GM19328 (cell line): ENCODE results near the gene VANGL1.
"Not testable (repeated sequence)": the region's sequence is repeated elsewhere in the genome, so short reads cannot be mapped to it uniquely, and the experiment has no call there.

Experiments used
- ATAC-seq: cut with Tn5 transposase; IDR thresholded peaks from one replicate; pipeline ENCODE4 v1.9.1; 2021; ENCODE audit warnings: mild to moderate bottlenecking, moderate library complexity; ENCODE audit not compliant: unreplicated experiment

Gene VANGL1

DNA sequence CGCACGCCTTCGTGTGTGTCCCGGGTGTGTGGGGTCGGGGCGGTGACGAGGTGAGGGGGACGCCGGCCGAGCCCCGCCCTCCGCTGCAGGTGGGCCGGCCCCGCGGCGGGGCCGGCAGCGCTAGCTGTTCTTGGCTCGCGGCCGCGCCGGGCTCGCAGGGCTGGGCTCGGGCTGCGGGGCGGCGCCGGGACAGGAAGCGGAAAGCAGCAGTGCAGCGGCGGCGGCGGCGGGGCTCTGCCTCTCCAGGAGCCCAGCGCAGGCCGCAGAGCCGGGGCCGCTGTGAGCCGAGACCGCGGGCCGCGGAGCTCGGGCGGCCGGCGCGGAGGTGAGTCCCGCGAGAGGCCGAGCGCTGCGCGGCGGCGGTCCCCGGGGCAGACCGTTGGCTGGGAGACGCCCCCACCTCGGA is at the start of gene VANGL1:
Gene VANGL1, plus strand, starts transcription at position 209 of the 406 bp plus-strand sequence. CDS start 9,444 bp downstream, outside the sequence.
- peak; percentile 59 for ATAC-seq

DNA sequence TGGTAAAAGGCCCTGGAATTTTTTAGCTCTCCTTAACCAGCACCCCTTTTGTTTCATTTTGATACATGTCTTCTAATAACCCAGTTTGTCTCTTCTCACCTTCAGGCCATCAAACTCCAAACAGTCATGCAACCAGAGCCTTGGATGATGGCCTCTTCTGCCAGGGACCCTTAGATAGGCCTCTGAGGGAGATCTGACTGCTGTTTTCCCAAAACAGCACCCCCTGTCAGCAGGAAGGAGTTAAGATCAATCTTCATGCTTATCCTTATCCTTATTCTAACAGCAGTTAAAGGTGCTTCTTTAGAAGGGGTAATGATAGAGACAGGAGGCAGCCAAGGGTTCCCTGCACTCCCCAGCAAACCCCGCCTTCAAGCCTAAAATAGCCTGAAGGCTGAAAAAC is 49.5 kb upstream of the VANGL1 start:
- no peak for ATAC-seq

DNA sequence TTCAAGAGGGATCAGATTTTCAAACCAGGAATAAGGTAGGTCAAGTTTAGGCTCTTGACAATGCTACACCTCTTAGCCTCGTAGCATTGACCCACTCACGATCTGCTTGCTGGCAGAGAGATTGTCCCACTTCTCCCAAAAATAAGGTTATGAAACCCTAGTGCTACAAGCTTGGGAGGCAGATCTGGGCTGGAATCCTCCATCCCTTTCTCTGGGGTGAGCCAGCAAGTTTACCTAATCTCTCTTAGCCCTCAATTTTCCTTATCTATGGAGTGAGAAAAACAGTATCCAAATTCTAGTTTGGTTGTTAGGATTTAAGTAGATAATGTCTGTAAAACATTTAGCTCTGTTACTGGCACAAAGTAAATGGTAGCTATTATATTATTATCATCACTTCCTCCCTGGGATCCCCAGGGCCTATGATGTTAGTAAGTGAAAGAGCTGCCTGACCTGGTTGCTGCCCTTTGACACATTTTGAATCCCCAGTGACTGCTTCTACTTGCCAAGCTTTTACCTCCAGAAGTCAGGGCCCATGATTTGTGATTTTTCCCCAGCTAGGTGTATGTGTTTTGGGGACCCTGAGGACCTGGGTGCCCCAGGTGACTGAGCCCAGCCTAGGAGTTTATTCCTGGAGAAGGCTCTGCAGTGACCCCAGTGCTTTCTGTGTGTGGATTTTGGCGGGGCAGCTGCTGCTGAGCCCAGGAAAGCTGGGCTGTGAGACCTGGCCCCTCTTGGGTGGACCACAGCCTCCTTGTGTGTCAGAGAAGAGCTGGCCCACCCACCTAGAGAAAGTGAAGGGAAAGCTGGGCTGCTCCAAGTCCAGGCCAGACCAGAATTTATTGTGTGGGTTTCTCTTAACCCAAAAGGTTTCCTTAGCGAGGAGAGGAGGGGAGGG is 48.2 kb upstream of the VANGL1 start:
- no peak for ATAC-seq

DNA sequence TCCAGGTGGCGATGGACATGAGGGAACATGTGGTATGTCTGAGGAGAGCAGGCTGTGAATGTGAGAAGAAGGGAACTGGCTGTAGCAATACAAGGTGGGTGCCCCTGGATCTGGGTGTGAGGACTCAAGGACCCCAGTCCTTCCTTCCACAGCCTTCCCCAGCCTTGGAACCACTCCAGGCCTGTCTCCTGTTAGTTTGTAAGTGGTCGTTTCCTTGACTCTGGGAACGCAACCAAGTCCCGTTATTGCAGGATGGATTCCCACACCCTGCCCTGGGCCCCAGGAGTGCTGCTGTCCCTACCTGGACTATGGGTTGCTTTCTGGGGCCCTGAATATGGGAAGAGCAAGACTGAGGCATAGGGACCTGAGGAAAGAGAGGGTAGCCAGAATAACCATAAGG is 47.2 kb upstream of the VANGL1 start:
- no peak for ATAC-seq

DNA sequence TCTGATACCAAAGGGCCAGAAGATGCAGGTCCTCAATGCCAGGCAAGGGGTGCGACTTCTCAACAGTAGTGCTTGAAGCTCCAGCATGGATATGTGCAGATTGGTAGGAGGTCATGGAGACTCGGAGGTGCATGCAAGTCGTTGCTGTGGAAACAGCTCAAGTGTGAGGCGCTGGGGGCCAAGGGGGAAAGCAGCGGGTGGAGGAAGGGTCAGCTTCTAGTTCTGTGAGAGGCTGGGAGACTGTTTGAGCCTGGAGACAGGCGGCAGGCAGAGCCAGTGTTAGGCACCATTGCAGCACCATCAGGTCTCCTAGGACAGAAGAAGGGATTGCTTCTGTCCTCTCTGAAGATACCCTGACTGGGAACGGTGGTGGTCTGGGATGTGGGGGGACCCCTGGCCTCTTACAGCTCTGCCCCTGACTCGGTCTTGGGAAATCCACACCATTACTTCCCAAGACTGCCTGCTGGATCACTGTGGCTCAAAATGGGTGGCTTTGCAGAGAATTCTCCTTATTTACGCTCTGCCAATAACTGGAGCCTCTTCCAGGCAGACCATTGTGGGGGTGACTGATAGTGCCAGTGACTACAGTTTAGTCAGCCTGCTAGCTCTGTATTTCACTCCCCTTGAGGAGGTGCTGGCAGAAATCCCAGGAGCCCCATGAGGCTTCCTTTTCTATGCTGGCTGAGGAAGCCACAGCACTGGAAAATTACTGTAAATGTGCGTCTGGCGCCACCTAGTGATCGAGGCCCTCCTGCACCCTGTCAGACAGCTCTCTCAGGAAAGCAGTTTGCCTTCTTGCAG is 46.3 kb upstream of the VANGL1 start:
- ATAC-seq: no peak

DNA sequence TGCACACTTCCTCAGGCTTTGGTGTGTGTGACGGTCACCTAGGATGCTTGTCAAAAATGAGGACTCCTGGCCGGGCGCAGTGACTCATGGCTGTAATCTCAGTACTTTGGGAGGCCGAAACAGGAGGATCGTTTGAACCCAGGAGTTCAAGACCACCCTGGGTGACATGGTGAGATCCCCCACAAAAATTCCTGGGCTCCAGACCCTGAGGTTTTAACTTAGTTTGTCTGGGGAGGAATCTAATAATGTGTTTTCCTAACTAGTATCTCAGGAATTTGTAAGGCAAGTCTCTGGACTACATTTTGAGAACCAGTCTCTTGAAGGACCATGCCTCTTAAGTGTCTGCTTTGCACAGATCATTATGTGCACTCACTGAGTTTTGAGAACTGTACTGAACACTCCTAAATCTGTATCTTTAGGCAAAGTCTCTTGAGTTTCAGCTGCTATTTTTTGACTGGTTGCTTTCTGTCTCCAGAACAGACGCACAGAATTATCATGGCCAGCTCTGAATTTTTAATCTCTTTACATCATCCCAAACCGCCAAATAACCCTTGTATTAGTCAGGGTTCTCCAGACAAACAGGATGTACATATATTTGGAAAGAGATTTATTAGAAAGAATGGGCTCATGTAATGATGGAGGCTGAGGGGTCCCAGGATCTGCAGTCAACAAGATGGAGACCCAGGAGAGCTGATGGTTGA is 45.5 kb upstream of the VANGL1 start:
- no peak for ATAC-seq

DNA sequence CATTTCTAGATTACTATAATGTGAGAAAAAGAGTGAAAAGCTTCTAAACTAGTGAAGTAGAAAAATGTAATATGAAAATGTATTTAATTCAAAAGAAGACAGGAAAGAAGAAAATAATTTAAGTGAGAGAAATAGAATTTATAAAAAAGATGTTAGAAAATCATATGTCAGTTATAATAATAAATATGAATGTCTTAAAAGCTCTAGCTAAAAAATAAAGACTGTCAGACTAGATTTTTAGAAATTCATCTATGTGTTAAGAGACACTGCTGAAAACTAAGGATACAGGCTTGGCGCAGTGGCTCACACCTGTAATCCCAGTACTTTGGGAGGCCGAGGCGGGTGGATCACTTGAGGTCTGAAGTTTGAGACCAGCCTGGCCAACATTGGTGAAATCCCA is 37.3 kb upstream of the VANGL1 start:
- no peak for ATAC-seq

DNA sequence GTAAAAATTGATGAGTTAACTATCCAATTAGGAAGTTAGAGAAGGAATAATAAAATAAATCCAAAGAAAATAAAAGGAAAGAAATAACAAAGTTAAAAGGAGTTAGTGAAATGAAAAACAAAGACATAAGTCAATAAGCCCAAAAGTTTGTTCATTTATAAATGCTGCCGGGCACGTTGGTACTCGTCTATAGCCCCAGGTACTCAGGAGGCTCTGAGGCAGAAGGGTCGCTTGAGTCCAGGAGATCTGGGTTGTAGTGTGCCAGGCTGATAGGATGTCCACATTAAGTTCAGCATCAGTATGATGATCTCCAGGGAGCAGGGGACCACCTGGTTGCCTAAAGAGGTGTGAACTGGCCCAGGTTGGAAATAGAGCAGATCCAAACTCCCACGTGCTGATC is 35.5 kb upstream of the VANGL1 start:
- no peak for ATAC-seq

DNA sequence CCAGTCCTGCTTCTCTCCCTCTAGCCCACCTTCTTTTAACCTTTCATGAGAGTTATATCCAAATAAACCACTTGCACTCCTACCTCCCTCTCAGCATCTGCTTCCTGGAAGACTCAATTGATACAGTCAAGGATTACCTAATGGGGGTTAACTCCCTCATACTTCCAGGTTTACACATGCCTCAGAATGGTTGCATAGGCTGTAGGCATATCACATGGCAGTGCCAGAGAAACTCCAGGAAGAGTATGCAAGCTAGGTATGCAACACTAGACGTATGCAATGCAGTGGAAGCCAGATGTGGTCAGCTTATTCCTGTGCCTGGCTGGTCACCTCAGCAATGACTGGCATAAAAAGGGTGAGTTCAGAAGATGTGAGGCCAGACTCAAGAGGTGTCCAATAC is 32.7 kb upstream of the VANGL1 start:
- ATAC-seq: no peak

DNA sequence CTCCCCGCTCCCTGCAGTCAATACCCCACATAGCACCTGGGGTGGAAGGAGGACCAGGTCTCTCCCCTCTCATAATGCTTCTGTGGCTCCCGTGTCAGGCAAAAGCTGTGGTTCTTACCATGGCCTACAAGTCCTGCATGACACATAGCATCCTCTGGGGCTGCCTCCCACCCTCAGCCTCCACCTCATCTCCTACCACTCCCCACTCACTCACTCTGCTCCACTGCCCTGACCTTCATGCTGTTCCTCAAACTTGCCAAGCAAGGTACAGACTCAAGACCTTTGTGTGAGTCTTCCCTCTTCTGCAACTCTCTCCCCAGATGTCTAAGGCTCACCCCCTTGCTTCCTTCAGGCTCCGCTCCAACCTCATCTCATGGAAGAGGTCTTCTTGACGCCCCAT is 28.0 kb upstream of the VANGL1 start:
- ATAC-seq: no peak

DNA sequence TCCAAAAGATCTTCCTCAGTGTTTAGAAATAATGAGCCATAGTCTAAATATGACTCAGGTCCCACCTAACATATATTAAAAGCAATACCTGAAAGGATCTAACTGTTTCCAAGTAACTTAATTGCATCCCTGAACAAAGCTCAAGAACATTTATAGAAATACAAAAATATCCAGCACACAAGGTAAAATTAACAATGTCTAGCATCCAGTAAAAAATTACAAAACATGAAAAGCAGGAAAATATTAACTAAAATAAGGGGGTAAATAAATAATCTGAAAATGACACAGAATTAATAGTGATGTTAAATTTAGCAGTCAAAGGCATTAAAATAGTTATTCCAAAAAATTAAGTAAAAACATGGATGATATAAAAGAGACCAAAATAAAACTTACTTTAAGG is 21.3 kb upstream of the VANGL1 start:
- ATAC-seq: no peak

DNA sequence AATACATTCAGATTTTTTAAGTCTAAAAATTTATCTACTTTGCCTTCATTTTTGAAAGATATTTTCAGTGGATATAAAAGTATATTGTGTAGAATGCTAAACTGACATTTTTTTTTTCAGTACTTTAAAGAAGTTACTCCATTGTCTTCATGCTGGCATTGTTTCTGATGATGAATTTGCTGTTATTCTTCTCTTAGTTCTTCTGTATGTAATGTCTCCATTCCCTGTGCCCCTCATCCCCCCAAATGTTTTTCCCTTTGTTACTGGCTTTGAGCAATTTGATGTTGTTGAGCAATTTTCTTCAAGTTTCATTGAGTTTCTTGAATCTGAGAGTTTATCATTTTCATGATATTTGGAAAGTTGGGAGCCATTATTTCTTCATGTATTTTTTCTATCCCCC is 20.8 kb upstream of the VANGL1 start:
- no peak for ATAC-seq

DNA sequence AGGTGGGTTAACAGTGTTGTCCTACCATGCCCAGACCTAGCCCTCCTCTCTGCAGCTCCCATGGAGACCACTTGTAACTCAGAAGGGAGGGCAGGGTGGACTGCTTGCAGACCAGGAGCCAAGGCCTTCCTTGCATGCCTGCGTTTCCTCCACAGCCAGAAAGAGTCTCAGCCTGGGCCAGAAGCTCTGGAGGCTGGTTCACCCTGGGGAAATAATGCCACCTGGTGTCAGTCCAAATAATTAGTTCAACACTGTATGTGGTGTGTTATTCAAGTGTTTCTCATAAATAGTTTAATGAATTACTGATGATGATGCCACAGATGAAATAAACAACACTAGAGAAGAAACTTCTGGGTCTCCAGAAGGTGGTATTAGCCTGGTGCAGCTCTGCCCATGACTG is 16.9 kb upstream of the VANGL1 start:
- ATAC-seq: no peak

DNA sequence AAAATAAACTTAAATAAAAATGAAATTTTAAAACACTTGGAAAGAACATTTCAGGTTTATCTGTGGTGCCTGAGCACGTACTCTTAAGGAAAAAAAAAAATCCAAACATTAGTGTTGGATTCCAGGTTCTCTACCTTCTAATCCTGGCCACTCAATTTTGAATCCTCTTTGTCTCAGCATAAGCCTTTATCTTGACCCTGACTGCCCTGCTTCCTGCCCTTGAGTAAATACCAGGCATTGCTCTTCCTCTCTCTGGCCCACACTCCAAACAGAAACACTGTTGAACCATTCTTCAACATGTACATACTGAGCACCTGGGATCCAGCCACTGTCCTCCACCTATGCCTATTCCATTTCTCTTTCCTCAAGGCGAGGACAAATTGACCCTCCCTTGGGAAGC is 11.4 kb upstream of the VANGL1 start:
- ATAC-seq: no peak

DNA sequence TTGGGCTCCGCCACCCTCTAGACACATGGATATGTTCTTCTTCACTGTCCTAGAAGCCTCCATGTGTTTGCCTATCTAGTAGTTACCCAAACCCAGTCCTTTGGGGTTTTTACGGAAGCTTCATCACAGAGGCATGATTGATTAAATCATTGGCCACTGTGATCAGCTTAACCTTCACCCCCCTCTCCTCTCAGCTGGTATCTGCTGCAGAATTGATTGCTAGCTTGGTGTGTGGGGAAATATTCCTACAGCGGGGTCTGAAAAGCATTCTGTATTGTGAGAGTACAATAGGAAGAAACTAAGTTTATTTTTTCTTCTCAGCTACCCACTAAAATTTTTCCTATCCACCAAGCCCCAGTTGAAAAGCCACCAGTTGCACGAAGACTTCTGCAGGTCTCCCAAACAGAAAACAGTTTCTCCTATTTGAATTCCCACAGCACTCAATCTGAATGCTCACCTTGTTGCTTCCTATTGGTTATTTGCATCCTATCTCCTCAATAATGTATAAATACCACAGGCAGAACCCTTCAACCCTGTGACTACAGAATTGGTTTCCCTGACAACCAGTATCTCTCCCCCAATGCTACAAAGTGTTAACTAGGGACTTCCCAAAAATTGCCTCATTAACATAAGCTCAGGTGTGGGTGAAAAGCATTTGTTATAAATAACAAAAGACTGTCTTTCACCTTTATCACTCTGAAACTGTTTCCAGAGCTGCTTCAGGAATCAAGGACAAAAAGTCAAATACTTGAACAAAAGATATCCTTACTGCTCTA is 9.3 kb upstream of the VANGL1 start:
- ATAC-seq: no peak

DNA sequence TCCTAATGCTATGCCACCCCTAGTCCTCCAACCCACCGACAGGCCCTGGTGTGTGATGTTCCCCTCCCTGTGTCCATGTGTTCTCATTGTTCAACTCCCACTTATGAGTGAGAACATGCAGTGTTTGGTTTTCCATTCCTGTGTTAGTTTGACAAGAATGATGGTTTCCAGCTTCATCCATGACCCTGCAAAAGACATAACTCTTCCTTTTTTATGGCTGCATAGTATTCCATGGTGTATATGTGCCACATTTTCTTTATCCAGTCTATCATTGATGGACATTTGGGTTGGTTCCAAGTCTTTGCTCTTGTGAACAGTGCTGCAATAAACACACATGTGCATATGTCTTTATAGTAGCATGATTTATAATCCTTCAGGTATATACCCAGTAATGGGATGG is 8.2 kb upstream of the VANGL1 start:
- ATAC-seq: not testable (repeated sequence)

DNA sequence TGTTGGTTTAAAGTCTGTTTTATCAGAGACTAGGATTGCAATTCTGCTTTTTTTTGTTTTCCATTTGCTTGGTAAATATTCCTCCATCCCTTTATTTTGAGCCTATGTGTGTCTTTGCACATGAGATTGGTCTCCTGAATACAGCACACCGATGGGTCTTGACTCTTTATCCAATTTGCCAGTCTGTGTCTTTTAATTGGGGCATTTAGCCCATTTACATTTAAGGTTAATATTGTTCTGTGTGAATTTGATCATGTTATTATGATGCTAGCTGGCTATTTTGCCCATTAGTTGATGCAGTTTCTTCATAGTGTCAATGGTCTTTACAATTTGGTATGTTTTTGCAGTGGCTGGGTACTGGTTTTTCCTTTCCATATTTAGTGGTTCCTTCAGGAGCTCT is 4.5 kb upstream of the VANGL1 start:
- ATAC-seq: not testable (repeated sequence)

DNA sequence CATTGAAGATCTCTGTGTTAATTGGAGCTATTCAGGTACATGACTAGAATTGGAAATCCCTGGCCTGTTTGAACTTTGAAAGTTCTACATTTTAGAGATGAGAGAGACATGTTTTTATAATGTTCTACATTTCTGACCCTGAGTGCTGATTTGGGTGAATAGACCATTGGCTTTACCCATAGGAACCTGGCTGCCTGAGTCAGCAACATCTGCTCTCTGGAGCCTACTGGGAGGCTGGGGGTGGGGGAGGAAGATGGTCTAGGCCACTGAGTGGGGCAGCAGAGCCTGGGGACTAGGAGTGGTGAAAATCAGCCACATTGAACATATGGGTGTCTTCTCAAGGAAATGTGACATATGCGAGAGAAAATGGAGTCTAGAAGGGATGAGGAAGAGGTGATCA is 1.4 kb upstream of the VANGL1 start:
- no peak for ATAC-seq

DNA sequence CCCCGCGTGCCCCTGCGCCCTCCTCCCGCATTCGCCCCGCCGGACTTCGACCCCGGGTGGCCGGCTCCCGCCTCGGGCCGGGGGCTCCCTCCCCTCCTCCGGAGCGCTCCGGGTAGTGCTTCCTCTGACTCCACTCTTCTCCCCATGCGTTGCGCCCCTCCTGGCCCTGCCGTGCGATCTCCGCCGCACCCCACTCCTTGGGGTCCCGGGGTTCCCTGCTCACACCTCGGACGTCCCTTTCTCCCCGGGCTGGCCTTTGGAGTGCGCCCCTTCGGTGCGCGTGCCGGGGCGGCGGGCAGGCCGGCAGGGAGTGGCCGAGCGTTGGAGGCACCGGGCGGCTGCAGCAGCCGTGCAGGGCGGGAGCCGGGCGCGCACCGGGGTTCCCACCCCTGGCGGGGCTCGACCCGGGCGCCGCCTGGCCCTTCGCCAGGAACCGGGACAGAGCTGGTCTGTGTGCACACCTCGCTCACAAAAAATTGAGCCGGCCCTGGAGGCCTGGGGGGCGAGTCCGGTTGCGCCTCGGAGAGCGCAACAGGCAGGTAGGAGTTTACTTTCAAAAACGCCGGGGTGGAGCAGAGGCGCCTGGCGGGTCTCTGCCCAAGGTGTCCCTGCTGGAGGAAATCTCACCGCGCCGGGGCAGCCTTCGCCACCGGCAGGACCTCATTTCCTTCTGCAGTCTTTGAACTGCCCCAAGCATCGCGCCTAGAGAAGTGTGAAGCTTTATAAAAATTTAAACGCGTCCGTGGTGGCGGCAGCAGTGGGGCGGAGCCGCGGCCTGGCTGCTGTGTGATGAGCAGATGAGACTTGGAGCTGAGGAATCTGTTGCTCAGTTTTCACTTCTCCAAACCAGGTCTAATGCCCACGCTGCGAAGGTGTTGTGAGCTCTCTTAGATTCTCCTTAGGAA is 650 bp downstream of the VANGL1 start:
- peak; percentile 64 for ATAC-seq

DNA sequence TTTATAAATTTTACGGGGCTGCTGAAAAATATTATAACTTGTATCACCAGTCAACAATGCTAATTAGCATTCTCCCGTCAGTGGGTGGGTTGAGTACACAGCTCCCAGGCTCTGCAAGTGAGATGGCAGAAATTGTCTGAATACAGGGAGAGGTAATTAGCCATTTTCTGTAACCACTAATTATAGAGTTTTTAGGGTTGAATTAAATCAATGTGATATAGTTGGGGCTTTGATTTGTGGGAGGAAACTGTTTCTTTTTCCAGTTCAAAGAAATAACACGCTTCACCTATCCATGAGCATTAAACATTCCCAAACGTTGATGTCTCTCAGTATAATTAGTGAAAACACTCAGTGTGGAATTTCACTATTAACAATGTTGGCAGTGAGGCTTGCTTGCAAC is 1.5 kb downstream of the VANGL1 start:
- ATAC-seq: no peak
